Stimulated activated CD8-positive, alpha-beta memory T cell treated with anti-CD3 and anti-CD28 coated beads, Interleukin-12 subunit alpha, Interleukin-12 subunit beta, amount 100 ng/mL, for 1 hour (primary cell): ENCODE results near the gene POP5.
"Not testable (repeated sequence)": the region's sequence is repeated elsewhere in the genome, so short reads cannot be mapped to it uniquely, and the experiment has no call there.

Experiments used
- DNase-seq: peaks from one replicate; pipeline ENCODE4 v3.0.0-alpha.2; 2020; ENCODE audit warnings: low read depth

The POP5 gene

GRCh38 chr12:120536064-120536791, 45.0 kb downstream of the POP5 start:
- DNase-seq: no peak

- peak; percentile 7 for DNase-seq
Measured at GRCh38 chr12:120534703-120535655, 46.2 kb downstream of the POP5 start.

DNA sequence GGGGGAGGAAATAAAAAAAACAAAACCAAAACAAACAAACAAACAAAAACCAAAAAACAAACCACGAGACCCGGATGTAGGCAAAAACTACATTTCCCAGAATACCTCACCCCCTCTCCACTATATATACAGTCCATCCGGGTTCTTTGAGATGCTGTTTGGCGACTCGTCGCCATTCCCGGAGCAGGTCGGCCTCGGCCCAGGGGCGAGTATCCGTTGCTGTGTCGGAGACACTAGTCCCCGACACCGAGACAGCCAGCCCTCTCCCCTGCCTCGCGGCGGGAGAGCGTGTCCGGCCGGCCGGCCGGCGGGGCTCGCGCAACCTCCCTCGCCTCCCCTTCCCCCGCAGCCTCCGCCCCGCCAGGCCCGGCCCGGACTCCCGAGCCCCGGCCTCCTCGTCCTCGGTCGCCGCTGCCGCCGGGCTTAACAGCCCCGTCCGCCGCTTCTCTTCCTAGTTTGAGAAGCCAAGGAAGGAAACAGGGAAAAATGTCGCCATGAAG, 46.9 kb downstream of the POP5 start, which contains the start of gene RNF10:
TSS of gene RNF10 (plus strand) at position 154 of the 500 bp plus-strand sequence. CDS start 456 bp downstream, outside the sequence.
- DNase-seq: peak; percentile 57

- DNase-seq: no peak
Measured at GRCh38 chr12:120532701-120533238, 48.4 kb downstream of the POP5 start.

- not testable (repeated sequence) for DNase-seq
Measured at GRCh38 chr12:120530418-120530761, 50.8 kb downstream of the POP5 start.

DNA sequence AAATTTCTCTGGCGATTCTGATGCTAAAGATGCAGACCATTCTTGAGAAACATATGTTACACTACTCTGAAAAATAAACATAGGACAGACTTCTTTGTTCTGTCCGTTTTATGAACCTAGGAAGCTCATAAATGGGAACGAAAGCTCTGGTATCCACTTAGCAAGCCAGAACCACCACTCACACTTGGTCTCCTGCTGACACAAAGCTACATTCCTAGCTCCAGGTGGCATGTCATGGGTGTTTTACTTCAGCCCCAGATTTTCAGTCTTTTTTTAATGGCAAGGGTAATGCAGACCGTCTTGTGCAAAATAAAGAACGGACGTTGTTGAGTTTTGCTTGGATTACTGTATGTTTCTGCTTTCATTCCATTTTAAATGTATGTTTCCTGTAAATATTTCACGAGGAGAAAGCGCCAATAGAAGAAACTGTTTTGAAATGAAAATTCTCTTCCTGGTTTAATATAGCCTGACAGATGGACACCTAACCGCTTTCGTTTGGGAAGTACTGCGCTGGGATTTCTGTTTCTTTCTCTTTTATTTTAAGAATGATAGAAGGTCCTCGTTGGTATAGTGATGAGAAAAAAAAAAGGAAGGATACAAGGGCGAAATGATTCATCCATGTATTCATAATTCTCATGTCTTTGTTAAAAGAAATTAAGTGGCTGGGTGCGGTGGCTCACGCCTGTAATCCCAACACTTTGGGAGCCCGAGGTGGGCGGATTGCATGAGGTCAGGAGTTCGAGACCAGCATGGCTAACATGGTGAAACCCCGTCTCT, 51.4 kb downstream of the POP5 start:
- DNase-seq: no peak

- peak; percentile 72 for DNase-seq
Measured at GRCh38 chr12:120528861-120529525, 52.2 kb downstream of the POP5 start, which contains the start of gene COQ5. Gene COQ5 (minus strand): TSS chr12:120529158. CDS start chr12:120529141, 17 bp downstream.
